22Rv1 (cell line): ENCODE results near the gene ACOT4.
"Not testable (repeated sequence)": the region's sequence is repeated elsewhere in the genome, so short reads cannot be mapped to it uniquely, and the experiment has no call there.

Experiments
- CTCF ChIP-seq: fragments of 450-650 bp; IDR thresholded peaks from 2 replicates; pipeline ENCODE4 v1.5.1; 2017; ENCODE audit warnings: mild to moderate bottlenecking
- ZFX ChIP-seq: fragments of 450-650 bp; IDR thresholded peaks from 2 replicates; pipeline ENCODE4 v1.6.1; 2017; ENCODE audit warnings: antibody characterized with exemption, borderline replicate concordance

DNA sequence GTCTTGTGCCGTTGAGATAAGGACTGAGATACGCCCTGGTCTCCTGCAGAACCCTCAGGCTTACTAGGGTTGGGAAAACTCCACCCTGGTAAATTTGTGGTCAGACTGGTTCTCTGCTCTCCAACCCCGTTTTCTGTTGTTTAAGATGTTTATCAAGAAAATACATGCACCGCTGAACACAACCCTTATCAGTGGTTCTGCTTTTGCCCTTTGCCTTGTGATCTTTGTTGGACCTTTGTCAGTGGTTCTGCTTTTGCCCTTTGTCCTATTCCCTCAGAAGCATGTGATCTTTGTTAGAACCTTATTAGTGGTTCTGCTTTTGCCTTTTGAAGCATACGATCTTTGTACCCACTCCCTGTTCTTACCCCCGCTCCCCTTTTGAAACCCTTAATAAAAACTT lies 29.0 kb upstream of the ACOT4 start:
- TF ChIP-seq CTCF, ZFX: not testable (repeated sequence)
